NCI-H1417 treated with DMSO at 0.1 percent for 48 hours (cell line): ENCODE results near the gene VAMP1.
"Not testable (repeated sequence)": the region's sequence is repeated elsewhere in the genome, so short reads cannot be mapped to it uniquely, and the experiment has no call there.

ENCODE experiments used
- DNase-seq: peaks from one replicate; lab custom pipeline; 2025; lab: John Stamatoyannopoulos, UW

The VAMP1 gene

DNA sequence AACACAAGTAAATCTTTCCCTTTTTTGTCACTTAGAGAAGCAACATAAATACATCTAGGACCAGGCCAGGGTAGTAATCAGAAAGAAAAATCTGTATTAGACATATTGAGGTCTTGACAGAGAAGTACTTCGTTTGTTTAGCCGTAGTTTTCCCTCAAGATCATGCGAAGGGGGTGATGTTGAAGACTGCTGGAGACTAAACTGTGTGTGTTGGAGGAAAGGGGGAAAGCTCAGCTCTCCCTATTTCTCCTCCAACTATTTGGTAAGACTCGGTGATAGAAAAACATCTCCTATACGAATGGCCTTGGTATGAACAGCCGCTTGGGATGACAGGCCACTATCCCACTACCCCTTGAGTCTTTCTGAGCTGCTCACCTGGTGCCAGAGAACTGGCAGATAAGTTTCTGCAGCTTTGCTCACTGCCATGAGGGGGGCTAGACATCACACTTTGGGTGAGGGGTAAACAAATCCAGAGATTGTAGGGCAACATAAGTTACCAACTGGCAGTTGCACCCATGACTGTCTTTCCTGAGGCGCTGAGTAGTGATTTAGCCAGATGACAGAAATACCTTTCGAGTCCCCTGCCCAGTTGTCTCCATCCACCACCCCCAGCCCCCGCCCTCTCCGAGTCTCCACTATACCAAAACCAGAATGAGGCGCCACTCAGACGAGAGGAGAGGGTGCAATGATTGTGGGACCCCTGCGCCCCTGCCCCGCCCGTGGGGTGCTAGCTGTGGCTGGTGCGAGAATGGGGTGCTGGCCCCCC lies 685 bp downstream of the VAMP1 start:
- DNase-seq: no peak

DNA sequence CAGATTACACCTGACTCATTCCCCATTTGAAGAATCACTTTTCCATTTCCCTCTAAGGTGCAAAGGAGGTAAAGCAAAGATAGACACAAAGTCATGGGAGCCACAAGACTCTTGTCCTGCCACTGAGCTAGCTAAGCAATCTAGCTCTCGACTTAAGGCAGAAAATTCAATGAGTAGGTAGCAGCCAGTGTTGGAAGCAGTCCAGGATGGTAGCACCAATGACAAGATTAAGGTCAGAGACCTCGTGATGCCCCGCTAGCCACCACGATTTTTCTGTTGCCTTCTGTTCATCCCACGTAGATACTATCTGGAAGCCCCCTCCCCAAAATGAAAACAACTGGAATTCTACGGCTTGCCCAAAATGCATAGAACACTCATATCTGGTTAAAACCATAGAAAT lies 1.4 kb downstream of the VAMP1 start:
- no peak for DNase-seq

DNA sequence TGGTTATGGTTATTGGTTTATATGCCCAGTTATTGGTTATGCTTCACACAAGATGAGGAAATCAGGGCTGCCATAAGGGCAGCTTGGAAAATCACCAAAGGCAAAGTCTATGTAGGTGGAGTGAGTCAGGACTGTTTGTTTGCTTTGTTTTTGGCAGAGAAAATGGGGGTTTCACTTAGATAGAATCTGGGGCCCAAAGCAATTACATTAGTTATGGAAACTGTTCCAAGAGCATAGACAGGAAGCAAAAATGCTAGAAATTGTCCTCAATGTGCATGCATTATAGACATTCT lies 2.2 kb downstream of the VAMP1 start:
- no peak for DNase-seq

DNA sequence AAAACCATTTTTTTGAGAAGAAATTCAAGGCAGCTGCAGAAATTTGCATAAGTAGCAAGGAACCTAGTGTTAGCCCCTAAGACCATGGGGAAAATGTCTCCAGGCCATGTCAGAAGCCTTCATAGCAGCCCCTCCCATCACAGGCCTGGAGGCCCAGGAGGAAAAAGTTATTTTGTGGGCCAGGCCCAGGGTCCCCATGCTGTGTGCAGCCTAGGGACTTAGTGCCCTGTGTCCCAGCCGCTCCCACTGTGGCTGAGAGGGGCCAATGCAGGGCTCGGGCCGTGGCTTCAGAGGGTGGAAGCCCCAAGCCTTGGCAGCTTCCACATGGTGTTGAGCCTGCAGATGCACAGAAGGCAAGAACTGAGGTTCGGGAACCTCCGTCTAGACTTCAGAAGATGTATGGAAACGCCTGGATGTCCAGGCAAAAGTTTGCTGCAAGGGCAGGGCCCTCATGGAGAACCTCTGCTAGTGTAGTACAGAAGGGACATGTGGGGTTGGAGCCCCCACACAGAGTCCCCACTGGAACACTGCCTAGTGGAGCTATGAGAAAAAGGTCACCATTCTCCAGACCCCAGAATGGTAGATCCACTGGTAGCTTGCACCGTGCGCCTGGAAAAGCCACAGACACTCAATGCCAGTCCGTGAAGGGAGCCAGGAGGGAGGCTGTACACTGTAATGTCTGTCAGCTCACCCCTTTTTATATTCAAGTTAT lies 2.8 kb downstream of the VAMP1 start:
- DNase-seq: not testable (repeated sequence)

DNA sequence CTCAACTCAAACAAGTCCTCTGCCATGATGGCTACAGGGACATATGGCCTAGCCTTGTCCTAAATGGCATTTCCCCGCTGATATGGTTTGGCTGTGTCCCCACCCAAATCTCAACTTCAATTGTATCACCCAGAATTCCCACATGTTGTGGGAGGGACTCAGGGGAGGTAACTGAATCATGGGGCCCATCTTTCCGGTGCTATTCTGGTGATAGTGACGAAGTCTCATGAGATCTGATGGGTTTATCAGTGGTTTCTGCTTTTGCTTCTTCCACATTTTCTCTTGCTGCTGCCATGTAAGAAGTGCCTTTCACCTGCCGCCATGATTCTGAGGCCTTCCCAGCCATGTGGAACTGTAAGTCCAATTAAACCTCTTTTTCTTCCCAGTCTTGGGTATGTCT lies 3.7 kb downstream of the VAMP1 start:
- not testable (repeated sequence) for DNase-seq

DNA sequence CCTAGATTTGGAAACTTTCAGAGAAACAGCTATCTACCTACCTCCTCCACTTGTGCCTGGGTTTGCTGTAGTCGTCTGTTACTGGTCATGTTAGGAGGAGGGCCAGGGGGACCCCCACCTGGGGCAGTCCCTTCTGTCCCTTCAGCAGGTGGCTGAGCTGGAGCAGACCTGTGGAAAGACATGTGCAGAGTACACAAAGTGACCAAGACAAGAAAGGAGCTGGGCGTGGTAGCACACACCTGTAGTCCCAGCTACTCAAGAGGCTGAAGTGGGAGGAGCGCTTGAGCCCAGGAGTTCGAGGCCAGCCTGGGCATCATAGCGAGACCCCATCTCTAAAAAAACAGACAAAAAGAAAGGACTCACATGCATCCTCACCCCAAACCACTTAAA lies 4.3 kb downstream of the VAMP1 start:
- DNase-seq: no peak

DNA sequence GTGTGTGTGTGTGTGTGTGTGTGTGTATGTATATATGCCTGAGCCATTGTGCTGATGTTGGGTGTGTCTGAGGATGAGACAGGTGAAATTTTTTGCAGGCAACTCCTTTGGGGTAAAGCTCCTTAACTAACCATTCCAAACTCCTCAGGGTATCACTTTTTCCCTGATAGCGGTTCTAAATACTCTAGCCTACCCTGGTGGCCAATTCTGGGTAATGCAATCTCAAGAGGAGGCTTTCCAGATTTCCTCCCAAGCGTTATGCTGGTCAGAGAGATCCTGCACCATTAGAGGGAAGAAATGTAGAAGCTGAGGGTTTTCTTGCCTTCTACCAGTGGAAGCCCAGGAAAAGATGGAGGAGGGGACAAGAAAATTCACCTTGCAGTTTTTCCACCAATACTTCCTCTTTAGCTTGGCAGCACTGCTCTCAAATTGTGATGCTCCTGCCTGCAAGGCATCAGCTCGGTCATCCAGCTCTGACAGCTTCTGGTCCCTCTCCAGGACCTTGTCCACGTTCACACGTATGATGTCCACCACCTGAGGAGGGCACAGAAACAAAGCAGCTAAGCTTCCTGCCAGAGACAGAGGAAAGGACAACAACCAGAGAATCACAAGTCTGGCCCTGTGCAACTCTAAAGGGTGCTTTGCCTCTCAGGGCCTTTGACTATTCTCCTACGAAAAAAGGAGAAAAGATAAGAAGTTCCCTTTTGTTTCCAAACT lies 4.9 kb downstream of the VAMP1 start:
- DNase-seq: no peak

DNA sequence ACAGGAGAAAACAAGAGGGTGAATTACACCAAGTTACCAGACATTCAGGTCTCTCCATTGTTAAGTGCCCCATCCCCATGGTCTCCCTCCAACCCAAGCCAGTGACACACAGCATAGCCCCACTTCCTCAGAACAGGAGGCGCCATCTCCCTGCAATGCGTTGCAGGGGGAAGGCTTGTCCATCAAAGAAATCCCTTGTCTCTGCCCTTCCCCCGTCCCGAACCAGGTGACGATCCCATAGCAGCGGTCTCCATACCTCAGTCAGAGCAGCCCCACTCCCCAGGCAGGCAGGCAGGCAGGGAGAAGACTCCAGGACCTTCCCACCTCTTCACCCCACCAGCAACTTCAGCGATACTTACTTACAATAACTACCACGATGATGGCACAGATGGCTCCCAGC lies 5.9 kb downstream of the VAMP1 start:
- no peak for DNase-seq

DNA sequence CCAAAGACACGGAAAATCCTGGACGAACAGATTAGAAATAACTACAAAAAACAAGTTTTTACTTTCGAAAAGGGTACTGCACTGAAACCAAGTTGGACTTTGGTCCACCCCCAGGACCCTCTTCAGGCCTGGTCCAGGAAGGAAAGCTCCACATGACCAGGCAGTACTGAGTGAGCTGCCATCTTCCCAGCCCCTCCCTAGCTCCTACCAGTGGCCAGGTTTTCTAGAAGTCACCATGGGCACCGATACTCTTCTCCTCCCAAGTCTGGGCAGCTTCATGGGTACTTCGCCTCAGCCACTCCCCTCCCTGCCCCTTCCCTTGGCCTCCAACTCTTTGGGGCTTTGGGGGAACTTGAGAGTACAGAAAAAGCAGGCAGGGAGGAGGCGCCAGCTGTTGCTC lies 6.6 kb downstream of the VAMP1 start:
- no peak for DNase-seq

DNA sequence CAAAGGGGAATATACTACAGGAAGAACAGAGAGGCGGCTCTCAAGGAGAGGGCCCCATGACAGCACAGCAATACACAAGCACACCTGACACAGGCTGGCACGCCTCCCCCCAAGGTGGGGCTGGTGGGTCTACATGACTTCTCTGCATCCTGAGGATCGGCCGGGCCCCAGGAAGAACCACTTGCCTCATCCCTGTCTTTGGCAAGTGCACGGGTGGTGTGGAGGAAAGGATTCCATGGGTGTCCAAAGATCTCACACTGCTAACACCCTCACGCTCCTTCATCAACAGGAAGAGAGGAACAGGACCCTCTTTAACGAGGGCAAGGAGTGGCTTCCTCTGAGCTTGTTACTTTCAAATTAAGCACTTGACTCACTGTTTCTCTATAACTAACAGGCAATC lies 7.3 kb downstream of the VAMP1 start:
- no peak for DNase-seq

DNA sequence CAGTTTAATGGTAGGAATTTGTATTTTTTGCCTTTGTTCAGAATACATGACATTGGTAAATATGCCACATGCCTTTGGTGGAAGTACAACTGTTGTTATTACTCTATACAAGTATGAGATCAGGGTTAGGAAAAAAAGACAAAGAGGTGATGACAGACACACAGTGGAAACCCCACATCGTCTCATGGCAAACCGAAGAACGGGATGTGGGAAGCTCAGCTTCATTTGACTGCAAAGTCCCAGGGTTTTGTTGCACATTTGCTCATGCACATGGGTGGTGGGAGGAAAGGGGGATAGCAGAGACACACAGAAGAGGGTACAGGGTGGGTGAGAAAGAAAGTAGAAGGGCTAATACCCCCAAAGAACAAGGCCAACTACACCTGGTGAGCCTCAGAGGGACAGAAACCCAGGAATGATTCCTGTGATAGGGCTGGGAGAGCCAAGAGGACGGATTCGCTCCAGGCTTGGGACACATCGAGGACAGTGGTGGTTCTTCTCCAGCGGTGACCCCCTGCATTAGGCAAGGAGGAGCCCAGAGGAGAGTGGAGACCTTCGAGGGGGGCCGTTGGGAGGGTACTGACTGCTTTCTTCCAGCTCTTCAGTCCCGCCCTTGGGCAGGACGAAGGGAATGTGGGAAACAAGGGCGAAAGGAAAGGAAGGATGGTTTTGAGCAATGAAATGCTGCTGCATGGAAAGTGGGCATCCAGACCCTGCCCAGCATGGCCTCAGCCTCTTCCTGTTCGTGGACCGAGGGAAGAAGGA lies 8.1 kb downstream of the VAMP1 start:
- DNase-seq: no peak

DNA sequence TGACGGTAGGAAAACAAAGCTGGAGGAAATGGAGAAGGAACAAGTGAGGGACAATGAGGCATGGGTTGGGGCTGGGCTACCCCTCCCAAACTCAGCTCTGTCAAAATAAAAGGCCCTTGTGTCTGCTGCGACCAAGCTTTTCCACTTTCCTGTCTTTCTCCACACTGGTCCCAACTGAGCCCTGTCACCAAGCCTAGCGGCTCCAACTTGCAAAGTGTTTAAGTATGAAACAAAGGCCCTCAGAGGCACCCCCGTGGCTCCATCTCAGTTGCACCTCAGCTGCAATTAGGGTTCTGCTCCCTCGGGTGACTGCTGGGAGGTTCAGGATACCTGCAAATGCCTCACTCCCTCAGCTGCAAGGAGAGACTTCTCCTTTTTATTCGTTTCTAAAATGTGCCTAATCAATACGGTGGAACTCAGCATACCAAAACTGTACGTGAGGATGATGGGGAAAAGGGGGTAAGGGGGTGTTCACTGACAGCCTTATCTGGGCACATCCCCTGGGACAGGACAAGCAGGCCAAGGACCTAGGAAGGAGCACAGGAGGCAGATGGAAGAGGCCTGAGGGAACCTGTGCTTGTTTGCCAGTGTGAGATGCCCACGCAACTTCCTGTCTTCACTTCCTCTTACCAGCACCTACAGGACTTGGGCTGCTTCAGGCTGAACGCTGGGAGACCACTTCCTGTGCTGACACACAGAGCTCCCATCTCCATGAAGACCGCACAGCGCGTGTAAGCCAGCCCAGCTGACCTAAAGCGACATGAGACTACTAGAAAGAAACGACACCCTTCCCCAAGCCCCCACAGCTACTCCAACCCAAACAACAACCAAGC lies 8.9 kb downstream of the VAMP1 start:
- no peak for DNase-seq

DNA sequence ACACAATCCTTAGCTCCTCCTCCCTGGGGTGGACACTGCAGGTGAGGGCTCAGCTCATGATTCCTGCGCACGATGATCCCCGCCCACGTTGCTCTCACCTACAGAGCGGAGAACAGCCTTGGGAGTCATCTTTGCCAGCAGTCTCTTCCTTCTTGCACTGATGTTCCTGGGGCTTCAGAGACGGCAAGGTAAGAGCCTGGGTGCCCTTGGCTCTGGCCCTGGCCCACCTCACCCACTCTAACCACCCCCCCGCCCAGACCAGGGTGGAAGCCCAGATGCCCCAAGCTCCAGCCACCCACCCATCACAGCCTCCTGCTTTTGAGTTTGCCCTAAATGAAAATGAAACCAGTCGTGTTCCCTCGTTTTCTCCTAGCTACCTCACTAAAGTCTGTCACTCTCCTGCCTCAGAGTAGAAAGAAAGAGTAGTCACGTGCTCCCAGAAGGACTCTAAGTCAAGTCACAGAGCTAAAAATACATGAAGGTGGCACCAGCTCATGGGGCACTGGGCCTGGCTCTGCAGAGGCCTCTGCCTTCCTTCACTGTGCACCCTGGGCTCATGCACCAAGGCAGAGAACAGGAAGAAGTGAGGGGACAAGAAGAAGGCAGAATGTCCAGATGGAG lies 9.6 kb downstream of the VAMP1 start:
- no peak for DNase-seq

DNA sequence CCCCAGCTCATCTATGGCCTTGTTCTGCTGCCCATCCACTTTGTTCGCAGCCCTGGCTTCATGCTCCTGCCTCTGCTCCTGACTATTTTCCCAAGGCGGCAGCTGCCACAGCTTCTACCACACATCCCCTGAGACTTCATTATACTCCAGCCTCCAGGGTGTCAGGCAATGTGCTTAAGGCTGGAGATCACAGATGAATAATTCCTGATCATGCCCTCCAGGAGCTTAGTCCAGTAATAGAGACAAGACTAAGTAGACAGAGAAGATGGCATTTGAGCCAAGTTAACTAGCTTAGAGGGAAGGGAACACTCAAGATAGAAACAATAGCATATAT lies 11.5 kb downstream of the VAMP1 start:
- DNase-seq: no peak

DNA sequence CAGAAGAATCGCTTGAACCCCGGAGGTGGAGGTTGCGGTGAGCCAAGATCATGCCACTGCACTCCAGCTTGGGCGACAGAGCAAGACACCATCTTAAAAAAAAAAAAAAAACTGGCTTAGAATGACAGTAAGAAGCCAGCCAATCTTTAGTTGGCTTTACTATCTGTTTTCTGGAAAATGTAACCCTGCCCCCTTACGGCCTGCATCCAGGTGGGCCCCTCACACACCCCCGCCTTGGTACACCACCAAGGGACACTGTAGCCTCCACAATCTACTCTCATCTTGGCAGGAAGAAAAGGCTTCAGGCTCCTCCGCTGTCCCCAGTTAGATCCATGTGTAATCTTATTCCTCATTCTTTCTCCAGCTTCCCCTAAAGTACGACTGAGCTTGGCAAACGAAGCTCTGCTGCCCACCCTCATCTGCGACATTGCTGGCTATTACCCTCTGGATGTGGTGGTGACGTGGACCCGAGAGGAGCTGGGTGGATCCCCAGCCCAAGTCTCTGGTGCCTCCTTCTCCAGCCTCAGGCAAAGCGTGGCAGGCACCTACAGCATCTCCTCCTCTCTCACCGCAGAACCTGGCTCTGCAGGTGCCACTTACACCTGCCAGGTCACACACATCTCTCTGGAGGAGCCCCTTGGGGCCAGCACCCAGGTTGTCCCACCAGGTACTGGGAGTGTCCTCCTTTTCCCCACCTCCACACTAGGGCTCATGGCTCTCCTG lies 12.0 kb downstream of the VAMP1 start:
- DNase-seq: no peak

DNA sequence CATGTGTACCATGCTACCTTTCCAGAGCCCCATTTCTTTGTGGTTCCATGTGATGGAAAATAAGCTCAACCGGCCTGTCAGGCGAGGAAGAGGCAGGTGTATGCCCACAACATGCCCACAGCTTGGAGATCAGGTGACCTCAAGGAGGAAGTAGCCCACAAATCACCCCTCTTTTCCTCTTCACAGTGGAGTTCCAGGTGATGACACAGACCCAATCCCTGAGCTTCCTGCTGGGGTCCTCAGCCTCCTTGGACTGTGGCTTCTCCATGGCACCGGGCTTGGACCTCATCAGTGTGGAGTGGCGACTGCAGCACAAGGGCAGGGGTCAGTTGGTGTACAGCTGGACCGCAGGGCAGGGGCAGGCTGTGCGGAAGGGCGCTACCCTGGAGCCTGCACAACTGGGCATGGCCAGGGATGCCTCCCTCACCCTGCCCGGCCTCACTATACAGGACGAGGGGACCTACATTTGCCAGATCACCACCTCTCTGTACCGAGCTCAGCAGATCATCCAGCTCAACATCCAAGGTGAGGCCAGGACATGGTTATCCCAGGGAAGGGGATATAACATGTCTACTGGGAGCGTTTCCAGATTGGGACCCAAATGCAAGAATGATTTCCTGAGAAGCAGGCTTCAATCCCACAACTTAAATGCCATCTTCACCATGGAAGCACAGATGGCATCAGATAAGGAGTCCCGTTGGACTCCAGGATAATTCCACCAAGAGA lies 13.1 kb downstream of the VAMP1 start:
- no peak for DNase-seq

DNA sequence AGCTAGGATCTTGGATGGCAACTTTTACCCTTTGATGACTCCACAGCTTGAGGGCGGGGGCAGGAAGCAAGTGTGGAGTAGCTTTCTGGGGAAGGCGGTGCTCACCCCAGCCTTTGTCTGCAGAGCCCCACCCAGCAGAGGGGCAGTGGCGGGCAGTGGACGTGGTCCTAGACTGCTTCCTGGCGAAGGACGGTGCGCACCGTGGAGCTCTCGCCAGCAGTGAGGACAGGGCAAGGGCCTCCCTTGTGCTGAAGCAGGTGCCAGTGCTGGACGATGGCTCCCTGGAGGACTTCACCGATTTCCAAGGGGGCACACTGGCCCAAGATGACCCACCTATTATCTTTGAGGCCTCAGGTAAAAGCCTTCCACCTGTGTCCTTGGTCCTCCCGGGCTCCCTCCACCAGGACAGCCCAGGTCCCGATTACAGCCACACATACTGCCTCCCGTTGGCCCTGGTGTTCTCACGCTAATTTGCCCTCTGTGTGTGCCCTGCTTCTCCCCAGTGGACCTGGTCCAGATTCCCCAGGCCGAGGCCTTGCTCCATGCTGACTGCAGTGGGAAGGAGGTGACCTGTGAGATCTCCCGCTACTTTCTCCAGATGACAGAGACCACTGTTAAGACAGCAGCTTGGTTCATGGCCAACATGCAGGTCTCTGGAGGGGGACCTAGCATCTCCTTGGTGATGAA lies 17.4 kb downstream of the VAMP1 start:
- DNase-seq: no peak

DNA sequence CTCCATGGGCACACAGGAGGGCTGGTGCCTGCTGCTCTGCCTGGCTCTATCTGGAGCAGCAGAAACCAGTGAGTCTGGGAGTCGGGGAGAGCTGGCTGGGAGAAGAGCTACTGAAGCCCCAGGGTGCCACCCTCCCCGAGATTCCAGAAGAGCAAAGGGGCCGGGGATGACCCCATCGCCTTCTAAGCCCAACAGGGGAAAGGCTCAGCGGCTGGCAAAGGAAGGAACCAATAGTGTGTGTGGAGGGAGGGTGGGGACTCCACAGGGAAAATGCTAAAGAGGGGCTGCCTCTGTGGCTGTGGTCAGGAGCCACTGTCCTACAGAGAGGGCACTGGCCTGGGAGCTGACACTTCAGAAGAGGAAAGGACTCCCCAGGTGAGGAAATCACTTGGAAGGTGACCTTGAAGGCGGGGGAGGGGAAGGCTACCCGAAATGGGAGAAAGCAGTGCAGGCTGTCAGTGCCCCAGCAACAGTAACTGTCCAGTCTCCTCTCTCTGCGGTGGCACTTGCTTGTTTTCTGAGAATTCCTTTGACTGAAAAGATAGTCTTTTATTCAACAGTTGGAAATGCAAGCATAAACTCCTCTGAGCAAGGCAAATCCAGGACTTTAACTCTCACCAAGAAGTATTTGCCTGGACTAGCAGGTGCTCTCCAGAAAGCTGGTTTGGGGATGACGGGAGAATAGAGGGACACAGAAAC lies 18.1 kb downstream of the VAMP1 start:
- DNase-seq: no peak
